Natural killer cell (primary cell): ENCODE data around the gene UPK3A. TPM values are rescaled to one million over a fixed set of nuclear protein-coding genes. Genes with fewer than 3 reads are reported as not detected.

Experiments used
- total RNA-seq, 4 donors: library from RNA; stranded (reverse); fragments of 120-200 nt in 1 of 4; gene quantifications; one replicate each; pipeline versions ENCODE4 v1.2.3 to v1.2.4, GENCODE V29; 2013 to 2022

UPK3A gene
- total RNA-seq, 3 donors from 2014 or later (not counting 1 experiment from before 2014, with no cell fraction given): 0.49 TPM; not detected in 2

Other genes starting within 250 kb of the UPK3A start
- gene NUP50, start 121.0 kb upstream of the UPK3A start, total RNA-seq: 10 to 100 TPM; 63.9 to 99.4 (median 98.6) TPM
- gene KIAA0930, start 44.1 kb upstream of the UPK3A start, total RNA-seq: 10 to 100 TPM; 32.6 to 39.1 (median 38.4) TPM
- gene FAM118A, start 25.0 kb downstream of the UPK3A start, total RNA-seq: 10 to 100 TPM; 42.0 to 67.2 (median 62.6) TPM
- under 1 TPM in 2 of 3 donors, not detected in 1; 0.07 to 0.09 TPM for gene SMC1B, start 128.7 kb downstream of the UPK3A start, total RNA-seq
- gene RIBC2, start 128.7 kb downstream of the UPK3A start, total RNA-seq: under 1 TPM in 2 of 3 donors, not detected in 1; 0.38 to 0.86 TPM
- gene FBLN1, start 217.9 kb downstream of the UPK3A start, total RNA-seq: under 1 TPM in 1 of 3 donors, not detected in 2; 0.58 TPM